ENCODE measurements around the gene TBCC. TPM values are rescaled to one million over a fixed set of nuclear protein-coding genes. Genes with fewer than 3 reads are reported as not detected.

The TBCC gene
- total RNA-seq, 1 experiment from 2014 or later = 24.7 TPM

GRCh38 chr6:42771741-42772100 lies 25.8 kb upstream of the TBCC start (continued):
- TF ChIP-seq ZNF532 (CRISPR knock-in tag; IDR thresholded peaks at IDR 0.05; ENCODE audit: borderline replicate concordance) = no peak

GRCh38 chr6:42769836-42770235 lies 23.9 kb upstream of the TBCC start:
- CTCF ChIA-PET = interaction anchor here (1.1 to 1.3 kb wide), 3 partner anchors 9 to 43 kb away, joined by 3 to 5 read pairs (median 4); no protein-coding TSS in a partner anchor
- Mint-ChIP-seq H3K4me1 (peaks cover 32% of the 10 kb centered on the region), H3K36me3 (no peaks in the 10 kb centered on the region; the same call in 1 of the 2 replicates), H3K4me3 (no peak overlapping the region), H3K27ac (no peak overlapping the region), H3K27me3 (ENCODE audit: low read depth) (no peaks in the 10 kb centered on the region), H3K9me3 (no peaks in the 10 kb centered on the region)
- DNase-seq (ENCODE audit: low spot score) (no peak), ATAC-seq (no peak)
- POLR2A ChIA-PET = interaction anchor here (0.7 to 3.3 kb wide), 4 partner anchors 13 to 110 kb away, joined by 3 to 16 read pairs (median 6); partner anchors contain the start of gene TBCC
- TF ChIP-seq SOX15 (CRISPR knock-in tag; IDR thresholded peaks at IDR 0.05) (no peak), AFF4 (CRISPR knock-in tag; IDR thresholded peaks at IDR 0.05; ENCODE audit: borderline replicate concordance) (no peak), ATF2 (CRISPR knock-in tag; IDR thresholded peaks at IDR 0.05; ENCODE audit: borderline replicate concordance, low read depth) (no peak), RORB (CRISPR knock-in tag; IDR thresholded peaks at IDR 0.05) (no peak), ZNF671 (CRISPR knock-in tag; IDR thresholded peaks at IDR 0.05) (no peak), ZNF512 (CRISPR knock-in tag; IDR thresholded peaks at IDR 0.05; ENCODE audit: borderline replicate concordance) (no peak), GABPB1 (CRISPR knock-in tag; IDR thresholded peaks at IDR 0.05) (no peak), ZNF396 (CRISPR knock-in tag; IDR thresholded peaks at IDR 0.05; ENCODE audit: borderline replicate concordance) (no peak), ZNF232 (CRISPR knock-in tag; IDR thresholded peaks at IDR 0.05) (no peak)
- TF ChIP-seq, protein P1, sequence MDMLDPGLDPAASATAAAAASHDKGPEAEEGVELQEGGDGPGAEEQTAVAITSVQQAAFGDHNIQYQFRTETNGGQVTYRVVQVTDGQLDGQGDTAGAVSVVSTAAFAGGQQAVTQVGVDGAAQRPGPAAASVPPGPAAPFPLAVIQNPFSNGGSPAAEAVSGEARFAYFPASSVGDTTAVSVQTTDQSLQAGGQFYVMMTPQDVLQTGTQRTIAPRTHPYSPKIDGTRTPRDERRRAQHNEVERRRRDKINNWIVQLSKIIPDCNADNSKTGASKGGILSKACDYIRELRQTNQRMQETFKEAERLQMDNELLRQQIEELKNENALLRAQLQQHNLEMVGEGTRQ (CRISPR knock-in tag; IDR thresholded peaks at IDR 0.05) = no peak
